Right hindlimb (tissue), 1 donor: ENCODE data around the gene SMIM41.

Source experiments
- DNase-seq: peaks from one replicate; pipeline ENCODE4 v3.0.0-alpha.2; 2018

The SMIM41 gene

GRCh38 chr12:52063082-52063924 is 16.2 kb upstream of the SMIM41 start:
- DNase-seq, result no peak

GRCh38 chr12:52063981-52064649 is 15.4 kb upstream of the SMIM41 start:
- DNase-seq, result no peak

DNA sequence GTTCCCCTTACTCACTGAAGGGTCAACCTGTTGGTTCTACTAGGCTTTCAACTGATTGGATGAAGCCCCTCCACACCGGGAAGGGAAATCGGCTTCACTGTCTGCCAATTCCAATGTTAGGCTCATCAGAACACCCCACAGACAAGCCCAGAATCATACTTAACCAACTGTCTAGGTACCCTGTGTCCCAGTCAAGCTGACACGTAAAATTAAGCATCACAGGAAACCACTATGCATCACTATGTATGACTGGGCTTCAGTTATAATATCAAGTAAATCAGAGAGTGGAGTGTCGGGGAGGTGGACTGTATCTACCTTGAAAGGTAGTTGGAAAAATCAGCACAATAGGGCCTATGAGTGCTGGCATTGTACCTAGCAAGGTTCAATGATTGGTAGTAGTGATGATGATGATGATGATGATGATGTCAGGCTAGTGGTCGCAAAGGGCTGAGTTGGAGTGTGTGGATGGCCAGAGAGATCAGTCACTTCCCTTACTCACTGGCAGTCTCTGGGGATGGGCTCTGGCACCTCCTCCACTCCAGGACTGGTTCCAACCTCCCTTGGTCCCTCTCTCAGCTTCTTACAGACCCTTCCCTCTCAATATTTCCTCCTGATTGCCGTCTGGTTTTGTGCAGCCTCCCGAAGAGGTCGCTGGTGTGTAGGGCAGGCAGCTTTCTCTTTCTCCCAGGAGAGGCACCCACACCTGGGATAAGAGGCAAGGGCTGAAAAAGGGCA is 13.0 kb upstream of the SMIM41 start:
- DNase-seq, result no peak

DNA sequence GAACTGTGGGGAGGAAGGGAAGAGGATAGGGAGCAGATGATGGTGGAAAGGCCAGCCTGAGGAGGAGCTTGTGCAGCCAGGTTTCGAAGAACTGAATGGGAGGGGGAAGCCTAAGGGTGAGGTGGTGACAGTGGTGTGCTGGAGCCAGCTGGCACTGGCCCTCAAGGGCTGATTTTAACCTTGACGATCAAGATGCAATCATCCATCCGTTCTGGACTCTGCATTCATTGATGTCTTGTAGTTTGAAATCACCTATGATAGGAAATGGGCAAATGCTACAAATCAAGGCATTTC is 12.5 kb upstream of the SMIM41 start:
- DNase-seq, result no peak

DNA sequence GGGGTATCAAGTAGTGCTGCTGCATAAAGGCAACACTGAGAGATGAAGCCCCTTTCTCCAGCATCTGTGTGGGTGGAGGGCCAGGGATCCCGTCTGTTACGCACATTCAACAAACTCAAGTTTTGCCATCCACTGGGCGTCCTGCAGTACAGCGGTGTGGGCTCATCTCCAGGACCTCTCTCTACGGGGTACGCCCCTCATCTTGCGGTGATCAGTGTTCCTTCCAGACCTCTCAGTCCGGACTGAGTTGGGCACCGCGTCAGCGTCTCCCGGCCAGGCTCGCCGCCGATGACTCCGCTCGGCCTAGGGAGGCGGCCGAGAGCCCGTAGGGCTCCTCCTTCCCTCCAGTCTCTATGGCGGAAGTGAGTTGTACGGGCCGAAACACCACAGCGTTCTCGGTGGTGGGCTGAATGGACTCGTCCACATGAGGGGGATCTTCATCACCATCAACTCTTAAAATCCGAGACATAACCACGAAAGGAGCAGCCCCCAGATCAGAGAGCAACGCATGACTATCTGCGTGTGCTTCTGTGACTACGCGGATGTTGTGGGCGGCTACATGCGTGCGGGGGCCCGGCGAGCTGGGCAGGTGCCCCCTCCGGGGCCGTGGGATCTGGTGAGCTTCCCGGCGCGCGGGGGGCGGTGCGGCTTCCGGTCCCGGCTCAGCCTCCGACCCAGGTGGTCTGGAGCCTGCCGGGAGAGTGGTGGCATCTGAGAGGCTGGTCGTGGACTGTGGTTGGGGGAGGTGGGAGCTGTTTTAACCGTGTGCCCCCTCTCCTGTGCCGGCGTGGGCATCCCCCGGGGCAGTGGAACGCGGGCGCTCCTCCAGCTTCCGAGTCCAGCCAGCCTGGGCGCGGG is 9.9 kb upstream of the SMIM41 start, which contains the start of gene ATG101:
TSS of gene ATG101 (plus strand) at position 652 of the 858 bp plus-strand sequence. CDS start 3,673 bp downstream, outside the sequence.
- peak; percentile 95 for DNase-seq

- no peak for DNase-seq
These were observed 9.1 kb upstream of the SMIM41 start for GRCh38 chr12:52070185-52070925.

GRCh38 chr12:52073531-52074381 is 5.7 kb upstream of the SMIM41 start:
- DNase-seq, result peak; percentile 53

GRCh38 chr12:52074971-52075724 is 4.4 kb upstream of the SMIM41 start:
- no peak for DNase-seq

- DNase-seq, result no peak
These were observed 2.7 kb upstream of the SMIM41 start for GRCh38 chr12:52076811-52077210.

DNA sequence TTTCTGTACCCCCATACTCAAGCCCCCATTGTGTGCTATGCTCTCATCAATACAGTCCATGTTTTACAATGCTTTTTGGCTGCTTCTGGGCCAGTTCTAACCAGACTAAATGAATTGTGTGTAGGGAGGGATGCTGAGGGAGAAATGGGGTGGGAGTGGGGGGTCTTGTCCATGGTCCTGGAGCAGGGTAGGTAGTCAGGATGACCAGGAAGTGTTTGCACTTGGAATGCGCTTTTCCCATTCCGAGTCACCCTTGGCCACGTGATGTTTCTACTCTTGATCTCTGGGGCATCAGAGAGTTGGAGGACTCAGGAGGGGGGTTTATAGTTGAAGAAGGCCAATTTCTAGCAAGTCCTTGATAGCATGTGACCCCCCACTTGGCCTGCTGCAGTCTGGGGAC is 1.2 kb upstream of the SMIM41 start:
- DNase-seq, result no peak

DNA sequence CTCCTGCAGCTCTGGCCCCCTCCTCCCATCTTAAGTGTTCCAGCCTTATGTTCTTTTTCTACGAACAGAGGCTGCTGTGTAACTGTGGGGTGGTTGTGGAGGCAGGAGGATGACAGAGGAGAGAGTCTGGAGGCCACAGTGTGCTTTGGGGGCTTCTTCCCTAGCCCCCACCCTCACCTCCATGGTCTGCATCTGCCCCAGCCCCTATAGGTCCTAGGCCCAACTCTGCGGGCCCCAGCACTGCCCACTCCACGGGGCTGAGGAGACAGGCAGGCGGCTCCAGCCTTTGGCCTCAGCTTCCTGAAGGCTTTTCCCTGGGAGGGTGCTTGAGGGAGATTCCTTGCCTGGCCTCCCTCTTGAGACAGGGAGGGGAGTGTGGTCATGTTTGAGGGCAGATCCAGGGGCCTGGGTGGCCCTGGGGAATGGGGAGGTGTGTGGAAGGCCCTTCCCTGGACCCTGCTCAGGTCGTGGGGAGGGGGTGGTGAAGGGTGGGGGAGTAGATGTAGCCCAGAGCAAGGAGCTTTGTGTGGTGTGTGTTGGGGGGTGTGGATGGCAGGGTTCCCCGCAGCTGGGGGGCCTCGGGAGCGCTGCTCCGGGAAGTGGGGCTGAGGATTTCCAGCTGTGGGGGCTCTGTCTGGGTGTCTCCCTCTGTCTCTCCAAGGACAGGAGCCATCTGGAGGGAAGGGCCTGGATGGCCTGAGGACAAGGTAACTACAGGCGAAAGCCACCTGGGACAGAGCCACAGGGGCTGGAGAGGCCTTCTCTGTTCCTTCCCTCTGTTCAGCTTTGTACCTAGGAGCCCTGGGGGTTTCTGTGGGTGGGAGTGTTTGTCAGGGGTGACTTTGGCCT is 1.1 kb downstream of the SMIM41 start:
- DNase-seq, result no peak

GRCh38 chr12:52081263-52081733 is 1.8 kb downstream of the SMIM41 start:
- DNase-seq, result peak; percentile 63

DNA sequence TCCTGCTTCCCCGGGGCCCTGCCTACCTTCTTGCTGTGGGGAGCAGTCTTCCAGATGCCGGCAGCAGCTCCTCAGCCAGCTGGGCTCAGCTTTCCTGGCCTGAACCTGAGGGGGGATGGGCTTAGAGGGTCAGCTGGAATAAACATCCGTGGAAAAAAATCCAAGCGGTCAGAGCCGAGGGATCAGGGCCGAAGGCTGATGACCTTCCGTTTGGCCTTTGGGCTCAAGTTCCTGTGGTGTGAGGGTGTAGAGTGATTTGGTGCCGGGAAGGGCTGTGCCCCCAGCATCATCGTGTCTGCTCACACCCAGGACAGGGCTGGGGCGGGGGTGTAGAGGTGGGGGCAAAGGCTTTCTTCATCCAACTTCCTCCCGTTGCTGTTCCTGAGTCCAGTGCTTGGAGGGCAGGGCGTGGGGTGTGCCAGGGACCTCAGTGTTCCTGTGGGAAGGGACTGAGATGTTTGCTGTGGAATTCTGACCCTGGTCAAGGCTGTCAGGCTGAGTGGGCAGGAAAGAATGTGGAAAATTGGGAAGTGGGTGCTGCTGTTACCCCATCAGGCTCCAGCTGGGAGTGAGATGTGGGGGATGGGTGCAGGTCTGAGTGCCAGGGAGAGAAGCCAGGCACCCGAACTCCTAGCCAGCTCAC is 2.6 kb downstream of the SMIM41 start:
- DNase-seq, result peak; percentile 63

GRCh38 chr12:52082669-52082987 is 3.1 kb downstream of the SMIM41 start:
- DNase-seq, result no peak

GRCh38 chr12:52082988-52083637 is 3.6 kb downstream of the SMIM41 start:
- DNase-seq, result peak; percentile 74

GRCh38 chr12:52083638-52083996 is 4.1 kb downstream of the SMIM41 start:
- no peak for DNase-seq

DNA sequence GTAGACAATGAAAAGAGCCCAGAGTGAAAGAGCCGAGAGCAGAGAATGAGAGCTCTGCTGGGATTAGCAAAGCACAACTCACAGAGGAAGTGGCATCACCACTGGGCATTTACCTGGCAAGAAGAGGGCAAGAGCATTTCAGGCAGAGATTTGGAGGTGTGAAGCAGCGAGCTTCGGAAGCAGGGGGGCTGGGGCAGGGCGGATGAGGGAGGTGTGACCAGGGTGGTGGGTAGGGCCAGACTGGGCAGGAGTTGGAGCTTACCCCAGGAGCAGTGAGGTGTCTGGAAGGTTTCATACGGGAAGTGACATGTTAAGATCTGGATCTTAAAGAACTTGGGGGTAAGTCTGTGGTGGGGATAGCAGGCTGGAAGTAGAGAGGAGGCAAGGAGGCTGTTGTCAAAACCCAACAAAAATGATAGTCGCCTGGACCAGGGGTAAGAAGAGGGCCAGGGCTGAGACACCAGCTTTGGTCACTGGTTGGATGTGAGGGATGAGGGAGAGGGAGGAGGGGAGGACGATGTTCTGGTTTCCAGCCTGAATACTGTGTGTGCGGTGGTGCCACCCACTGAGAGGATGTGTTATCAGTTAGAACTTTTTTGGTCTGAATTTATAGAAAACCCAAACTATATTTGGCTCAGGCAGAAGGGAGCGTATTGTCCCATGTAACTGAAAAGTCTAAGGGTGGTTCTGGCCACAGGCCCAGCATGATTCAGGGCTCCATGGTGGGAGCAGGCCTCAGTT is 5.2 kb downstream of the SMIM41 start:
- DNase-seq, result no peak
